Endothelial cell of umbilical vein (primary cell): ENCODE results near the gene MIEN1.

ENCODE experiments used
- EZH2 ChIP-seq: IDR thresholded peaks from 2 replicates; pipeline ENCODE4 v1.6.1; 2012; ENCODE audit warnings: borderline replicate concordance, low read depth, mild to moderate bottlenecking, moderate library complexity, low read length, inconsistent platforms; ENCODE audit not compliant: severe bottlenecking
- JUN ChIP-seq: IDR thresholded peaks from 2 replicates; pipeline ENCODE4 v1.6.1; 2011; ENCODE audit warnings: borderline replicate concordance, low read depth; ENCODE audit not compliant: insufficient read length, insufficient read depth
- MAX ChIP-seq: IDR thresholded peaks from 2 replicates; pipeline ENCODE4 v1.6.1; 2011; ENCODE audit not compliant: insufficient read depth, insufficient read length
- POLR2A ChIP-seq: IDR thresholded peaks from 2 replicates; pipeline ENCODE4 v1.6.1; 2012; ENCODE audit warnings: low read depth, mild to moderate bottlenecking, control low read depth, low read length
- POLR2AphosphoS5 ChIP-seq: IDR thresholded peaks from 2 replicates; pipeline ENCODE4 v1.6.1; 2012; ENCODE audit warnings: low read depth, mild to moderate bottlenecking, control low read depth, low read length, moderate library complexity; ENCODE audit not compliant: insufficient read depth
- TF ChIP-seq, protein P1 (sequence below), 2 donors: IDR thresholded peaks; 1 replicate in 1 of 2; 2 replicates in 1 of 2; pipeline ENCODE4 v1.5.1; 2011; ENCODE audit warnings: low read length in 2 of 2, mild to moderate bottlenecking in 2 of 2, moderate library complexity in 2 of 2, control low read depth in 1 of 2, inconsistent platforms in 1 of 2, low read depth in 1 of 2; ENCODE audit not compliant: insufficient read depth in 1 of 2; ENCODE audit errors: extremely low read depth in 1 of 2

GRCh38 chr17:39684369-39685192 is 45.8 kb downstream of the MIEN1 start:
- TF ChIP-seq, protein P1, sequence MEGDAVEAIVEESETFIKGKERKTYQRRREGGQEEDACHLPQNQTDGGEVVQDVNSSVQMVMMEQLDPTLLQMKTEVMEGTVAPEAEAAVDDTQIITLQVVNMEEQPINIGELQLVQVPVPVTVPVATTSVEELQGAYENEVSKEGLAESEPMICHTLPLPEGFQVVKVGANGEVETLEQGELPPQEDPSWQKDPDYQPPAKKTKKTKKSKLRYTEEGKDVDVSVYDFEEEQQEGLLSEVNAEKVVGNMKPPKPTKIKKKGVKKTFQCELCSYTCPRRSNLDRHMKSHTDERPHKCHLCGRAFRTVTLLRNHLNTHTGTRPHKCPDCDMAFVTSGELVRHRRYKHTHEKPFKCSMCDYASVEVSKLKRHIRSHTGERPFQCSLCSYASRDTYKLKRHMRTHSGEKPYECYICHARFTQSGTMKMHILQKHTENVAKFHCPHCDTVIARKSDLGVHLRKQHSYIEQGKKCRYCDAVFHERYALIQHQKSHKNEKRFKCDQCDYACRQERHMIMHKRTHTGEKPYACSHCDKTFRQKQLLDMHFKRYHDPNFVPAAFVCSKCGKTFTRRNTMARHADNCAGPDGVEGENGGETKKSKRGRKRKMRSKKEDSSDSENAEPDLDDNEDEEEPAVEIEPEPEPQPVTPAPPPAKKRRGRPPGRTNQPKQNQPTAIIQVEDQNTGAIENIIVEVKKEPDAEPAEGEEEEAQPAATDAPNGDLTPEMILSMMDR (IDR thresholded peaks at IDR 0.05; ENCODE audit: extremely low read depth in 1 of 2, insufficient read depth in 1 of 2, low read depth in 1 of 2, low read length in 2 of 2): no peak
- TF ChIP-seq POLR2AphosphoS5 (no peak), POLR2A (no peak), JUN (no peak), EZH2 (no peak), MAX (no peak)
